UCSD-AML1 (cell line): Measurements from ENCODE around the gene COL18A1.
A peak's percentile ranks its signal among the peaks of the same experiment; 100 is the strongest.
"Not testable (repeated sequence)": the region's sequence is repeated elsewhere in the genome, so short reads cannot be mapped to it uniquely, and the experiment has no call there.

Experiments used
- DNase-seq: peaks from one replicate; lab custom pipeline; 2025; ENCODE audit not compliant: unreplicated experiment; lab: John Stamatoyannopoulos, UW

COL18A1 gene

GRCh38 chr21:45555557-45556301, 150.8 kb downstream of the COL18A1 start:
- peak; percentile 84 for DNase-seq

DNA sequence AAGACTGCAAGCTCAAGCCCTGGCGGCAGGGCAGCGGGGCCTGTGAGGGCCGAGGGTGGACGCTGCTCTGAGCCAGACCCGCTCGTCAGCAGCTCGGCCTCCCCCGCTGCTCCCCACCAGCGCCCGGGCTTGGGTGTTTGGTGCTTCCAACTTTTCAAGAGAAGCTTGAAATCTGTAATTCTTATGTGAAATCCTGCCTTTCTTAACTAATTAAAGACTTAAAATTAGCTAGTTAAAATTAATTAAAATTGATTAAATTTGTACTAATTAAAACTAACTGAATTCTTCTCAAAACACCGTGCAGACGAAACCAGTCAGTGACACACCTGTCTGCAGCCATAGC, 151.3 kb downstream of the COL18A1 start:
- no peak for DNase-seq

GRCh38 chr21:45556645-45557615, 152.0 kb downstream of the COL18A1 start:
- DNase-seq: no peak

DNA sequence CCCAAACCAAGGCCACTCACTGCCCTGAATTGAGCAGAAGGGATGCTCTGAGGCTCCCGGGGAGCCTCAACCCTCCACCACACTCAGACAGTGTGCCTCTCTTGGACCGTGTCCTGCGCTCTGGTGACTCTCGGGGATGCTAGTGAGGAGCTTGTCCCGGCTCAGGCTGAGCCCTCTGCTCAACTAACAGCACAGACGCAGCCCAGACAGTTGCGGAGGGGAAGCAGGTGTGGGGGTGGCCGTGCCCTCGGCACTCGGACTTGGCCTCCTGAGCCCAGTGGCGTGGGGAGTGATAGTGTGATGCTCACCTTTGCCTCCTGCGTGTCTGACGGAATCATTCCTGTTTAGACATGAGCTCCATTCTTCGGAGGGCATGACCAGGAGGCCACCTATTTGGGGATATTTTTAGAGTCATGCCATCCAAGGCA, 152.7 kb downstream of the COL18A1 start:
- DNase-seq: no peak

GRCh38 chr21:45558044-45558721, 153.2 kb downstream of the COL18A1 start:
- DNase-seq: no peak

- DNase-seq: no peak
These were observed 154.5 kb downstream of the COL18A1 start for GRCh38 chr21:45559216-45560105.

GRCh38 chr21:45560106-45561021, 155.4 kb downstream of the COL18A1 start:
- DNase-seq: no peak

GRCh38 chr21:45561241-45561640, 156.3 kb downstream of the COL18A1 start:
- DNase-seq: not testable (repeated sequence)

DNA sequence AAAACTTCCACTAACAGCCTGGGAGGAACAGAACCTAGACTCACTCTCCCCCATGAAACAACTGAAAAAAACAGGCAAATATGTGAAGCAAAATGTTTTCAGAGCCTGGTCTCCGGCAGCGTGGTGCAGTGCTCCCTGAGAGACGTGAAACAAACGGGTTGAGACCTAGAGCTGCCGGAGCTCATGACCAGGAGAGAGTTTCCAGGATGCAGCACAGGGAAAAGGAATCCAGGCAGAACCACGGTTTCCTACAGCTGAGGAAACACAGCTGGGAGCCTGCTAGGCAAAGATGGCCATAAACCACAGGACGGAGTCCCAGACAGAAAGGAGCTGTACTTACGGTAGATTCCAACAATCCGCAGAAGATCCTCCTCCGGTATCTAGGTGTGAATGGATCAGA, 157.4 kb downstream of the COL18A1 start:
- no peak for DNase-seq

DNA sequence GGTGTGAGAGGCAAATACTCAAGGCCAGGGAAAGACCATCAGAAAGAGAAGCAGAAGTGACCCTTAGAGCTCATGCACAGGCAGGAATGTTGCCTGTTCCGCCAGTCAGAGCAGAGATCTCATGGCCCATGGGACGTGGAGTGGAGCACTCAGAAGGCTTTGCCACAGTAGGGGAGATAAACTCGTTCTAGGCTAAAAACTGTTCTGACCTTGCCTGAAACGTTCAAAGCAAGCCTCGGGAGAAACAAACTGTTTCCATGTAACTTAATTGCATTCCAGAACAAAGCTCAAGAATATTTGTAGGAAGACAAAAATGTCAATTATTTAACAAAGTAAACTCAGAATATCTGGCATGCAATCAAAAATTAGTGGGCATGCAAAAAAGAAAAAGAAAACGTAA, 158.0 kb downstream of the COL18A1 start:
- no peak for DNase-seq
